ENCODE data around the gene EIF3F.

Gene EIF3F

GRCh38 chr11:7983832-7984590 lies 3.1 kb upstream of the EIF3F start:
- TF ChIP-seq CREB1 (IDR thresholded peaks at IDR 0.05; ENCODE audit: low read depth) (no peak), ZBTB7A (IDR thresholded peaks at IDR 0.05; ENCODE audit: low read depth) (no peak), TEAD4 (IDR thresholded peaks at IDR 0.05) (no peak), YY1 (IDR thresholded peaks at IDR 0.05; ENCODE audit: low read depth) (no peak), CEBPB (IDR thresholded peaks at IDR 0.05) (no peak), RAD21 (IDR thresholded peaks at IDR 0.05; ENCODE audit: low read depth) (no peak), FOXM1 (IDR thresholded peaks at IDR 0.05; ENCODE audit: borderline replicate concordance, low read depth) (no peak), EP300 (IDR thresholded peaks at IDR 0.05; ENCODE audit: borderline replicate concordance) (no peak)
- TF ChIP-seq, protein P1, sequence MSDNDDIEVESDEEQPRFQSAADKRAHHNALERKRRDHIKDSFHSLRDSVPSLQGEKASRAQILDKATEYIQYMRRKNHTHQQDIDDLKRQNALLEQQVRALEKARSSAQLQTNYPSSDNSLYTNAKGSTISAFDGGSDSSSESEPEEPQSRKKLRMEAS (IDR thresholded peaks at IDR 0.05), result no peak
- TF ChIP-seq, protein P2, sequence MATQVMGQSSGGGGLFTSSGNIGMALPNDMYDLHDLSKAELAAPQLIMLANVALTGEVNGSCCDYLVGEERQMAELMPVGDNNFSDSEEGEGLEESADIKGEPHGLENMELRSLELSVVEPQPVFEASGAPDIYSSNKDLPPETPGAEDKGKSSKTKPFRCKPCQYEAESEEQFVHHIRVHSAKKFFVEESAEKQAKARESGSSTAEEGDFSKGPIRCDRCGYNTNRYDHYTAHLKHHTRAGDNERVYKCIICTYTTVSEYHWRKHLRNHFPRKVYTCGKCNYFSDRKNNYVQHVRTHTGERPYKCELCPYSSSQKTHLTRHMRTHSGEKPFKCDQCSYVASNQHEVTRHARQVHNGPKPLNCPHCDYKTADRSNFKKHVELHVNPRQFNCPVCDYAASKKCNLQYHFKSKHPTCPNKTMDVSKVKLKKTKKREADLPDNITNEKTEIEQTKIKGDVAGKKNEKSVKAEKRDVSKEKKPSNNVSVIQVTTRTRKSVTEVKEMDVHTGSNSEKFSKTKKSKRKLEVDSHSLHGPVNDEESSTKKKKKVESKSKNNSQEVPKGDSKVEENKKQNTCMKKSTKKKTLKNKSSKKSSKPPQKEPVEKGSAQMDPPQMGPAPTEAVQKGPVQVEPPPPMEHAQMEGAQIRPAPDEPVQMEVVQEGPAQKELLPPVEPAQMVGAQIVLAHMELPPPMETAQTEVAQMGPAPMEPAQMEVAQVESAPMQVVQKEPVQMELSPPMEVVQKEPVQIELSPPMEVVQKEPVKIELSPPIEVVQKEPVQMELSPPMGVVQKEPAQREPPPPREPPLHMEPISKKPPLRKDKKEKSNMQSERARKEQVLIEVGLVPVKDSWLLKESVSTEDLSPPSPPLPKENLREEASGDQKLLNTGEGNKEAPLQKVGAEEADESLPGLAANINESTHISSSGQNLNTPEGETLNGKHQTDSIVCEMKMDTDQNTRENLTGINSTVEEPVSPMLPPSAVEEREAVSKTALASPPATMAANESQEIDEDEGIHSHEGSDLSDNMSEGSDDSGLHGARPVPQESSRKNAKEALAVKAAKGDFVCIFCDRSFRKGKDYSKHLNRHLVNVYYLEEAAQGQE (IDR thresholded peaks at IDR 0.05; ENCODE audit: low read depth), result no peak

DNA sequence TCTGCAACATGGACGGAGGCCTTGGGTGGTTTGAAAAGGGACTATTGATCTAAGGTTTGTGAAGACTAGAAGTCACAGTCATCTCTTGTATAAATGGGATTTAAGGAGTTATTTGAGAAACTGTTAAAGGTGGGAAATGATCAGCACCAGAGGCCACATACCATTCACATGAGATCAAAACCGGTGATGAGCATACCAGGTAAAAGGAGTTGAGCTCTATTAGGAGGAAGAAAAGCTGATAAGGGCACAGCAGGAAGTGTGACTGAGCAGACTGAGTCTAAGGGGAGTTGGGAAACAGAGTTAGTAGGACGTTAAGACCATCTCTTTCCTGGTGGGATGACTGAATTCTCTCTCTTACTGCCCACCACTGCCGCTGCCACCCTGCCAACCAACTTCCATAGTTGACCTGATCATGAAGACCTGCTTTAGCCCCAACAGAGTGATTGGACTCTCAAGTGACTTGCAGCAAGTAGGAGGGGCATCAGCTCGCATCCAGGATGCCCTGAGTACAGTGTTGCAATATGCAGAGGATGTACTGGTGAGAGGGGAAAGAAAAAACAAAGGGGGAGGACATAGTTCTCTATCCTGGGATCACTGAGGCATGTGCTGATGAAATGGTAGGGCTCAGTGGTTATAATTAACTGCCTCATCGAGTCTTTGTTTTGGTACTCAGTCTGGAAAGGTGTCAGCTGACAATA lies 7.6 kb downstream of the EIF3F start:
- TF ChIP-seq EP300 (IDR thresholded peaks at IDR 0.05; ENCODE audit: borderline replicate concordance), result no peak

DNA sequence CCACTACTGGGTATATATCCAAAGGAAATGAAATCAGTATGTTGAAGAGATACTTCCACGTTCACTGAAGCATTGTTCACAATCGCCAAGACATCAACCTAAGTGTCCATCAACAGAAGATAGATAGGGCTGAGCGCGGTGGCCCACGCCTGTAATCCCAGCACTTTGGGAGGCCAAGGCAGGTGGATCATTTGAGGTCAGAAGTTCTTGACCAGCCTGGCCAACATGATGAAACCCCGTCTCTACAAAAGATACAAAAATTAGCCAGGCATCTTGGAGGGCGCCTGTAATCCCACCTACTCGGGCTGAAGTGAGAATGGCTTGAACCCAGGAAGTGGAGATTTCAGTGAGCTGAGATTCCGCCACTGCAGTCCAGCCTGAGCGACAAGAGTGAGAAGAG lies 12.7 kb downstream of the EIF3F start:
- TF ChIP-seq, protein P1 (IDR thresholded peaks at IDR 0.05), result no peak
- TF ChIP-seq YY1 (IDR thresholded peaks at IDR 0.05; ENCODE audit: low read depth) (no peak), CEBPB (IDR thresholded peaks at IDR 0.05) (no peak), FOXM1 (IDR thresholded peaks at IDR 0.05; ENCODE audit: borderline replicate concordance, low read depth) (no peak), RAD21 (IDR thresholded peaks at IDR 0.05; ENCODE audit: low read depth) (no peak), TEAD4 (IDR thresholded peaks at IDR 0.05) (no peak)
- TF ChIP-seq, protein P3, sequence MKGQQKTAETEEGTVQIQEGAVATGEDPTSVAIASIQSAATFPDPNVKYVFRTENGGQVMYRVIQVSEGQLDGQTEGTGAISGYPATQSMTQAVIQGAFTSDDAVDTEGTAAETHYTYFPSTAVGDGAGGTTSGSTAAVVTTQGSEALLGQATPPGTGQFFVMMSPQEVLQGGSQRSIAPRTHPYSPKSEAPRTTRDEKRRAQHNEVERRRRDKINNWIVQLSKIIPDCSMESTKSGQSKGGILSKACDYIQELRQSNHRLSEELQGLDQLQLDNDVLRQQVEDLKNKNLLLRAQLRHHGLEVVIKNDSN (IDR thresholded peaks at IDR 0.05), result no peak
- TF ChIP-seq, protein P2 (IDR thresholded peaks at IDR 0.05; ENCODE audit: low read depth), result no peak

DNA sequence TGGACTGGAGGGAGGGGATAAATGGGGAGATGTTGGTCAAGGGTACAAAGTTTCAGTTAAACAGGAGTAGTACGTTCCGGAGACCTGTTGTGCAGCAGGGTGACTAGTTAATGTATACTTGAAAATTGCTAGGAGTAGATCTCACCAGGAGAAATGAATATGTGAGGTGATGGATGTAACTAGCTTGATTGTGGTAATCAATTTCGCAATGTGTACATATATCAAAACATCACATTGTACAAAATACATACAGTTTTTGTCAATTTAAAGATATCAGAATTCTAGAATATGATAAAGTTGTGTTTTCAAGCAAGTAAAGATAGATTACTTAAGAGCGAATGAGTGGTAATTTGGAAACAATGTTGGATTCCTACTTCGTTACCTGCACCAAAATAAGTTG lies 13.3 kb downstream of the EIF3F start:
- TF ChIP-seq EGR1 (IDR thresholded peaks at IDR 0.05) (no peak), RAD21 (IDR thresholded peaks at IDR 0.05; ENCODE audit: low read depth) (no peak), FOXM1 (IDR thresholded peaks at IDR 0.05; ENCODE audit: borderline replicate concordance, low read depth) (no peak), CREB1 (IDR thresholded peaks at IDR 0.05; ENCODE audit: low read depth) (no peak), ZBTB7A (IDR thresholded peaks at IDR 0.05; ENCODE audit: low read depth) (no peak), EP300 (IDR thresholded peaks at IDR 0.05; ENCODE audit: borderline replicate concordance) (no peak), YY1 (IDR thresholded peaks at IDR 0.05; ENCODE audit: low read depth) (no peak), CEBPB (IDR thresholded peaks at IDR 0.05) (no peak), NFIC (IDR thresholded peaks at IDR 0.05) (no peak), TEAD4 (IDR thresholded peaks at IDR 0.05) (no peak), TAF1 (IDR thresholded peaks at IDR 0.05; ENCODE audit: low read depth) (no peak)
- TF ChIP-seq, protein P1 (IDR thresholded peaks at IDR 0.05), result no peak
- TF ChIP-seq, protein P3 (IDR thresholded peaks at IDR 0.05), result no peak
- TF ChIP-seq, protein P2 (IDR thresholded peaks at IDR 0.05; ENCODE audit: low read depth), result no peak
